ENCODE results near the gene TMEM60. TPM values are rescaled to one million over a fixed set of nuclear protein-coding genes. Genes with fewer than 3 reads are reported as not detected.
A peak's percentile ranks its signal among the peaks of the same experiment; 100 is the strongest.

The TMEM60 gene
- 10 to 100 TPM; 10.1 to 22.3 (median 18.4) TPM for total RNA-seq
- polyA plus RNA-seq, result 10 to 100 TPM; 31.1 to 33.1 (median 31.9) TPM
- long read RNA-seq, donor 1, transcript TMEM60-201 (2 exons, 1,023 nt), result major isoform, 19 of 19 reads
- long read RNA-seq, donor 1, partial matches to known transcripts, result 0 of 19 reads
- long read RNA-seq, donor 1, other reads (novel, unspliced or antisense), result 0 of 19 reads
- long read RNA-seq, donor 2, transcript TMEM60-201 (2 exons, 1,023 nt), result major isoform, 19 of 49 reads
- long read RNA-seq, donor 2, partial matches to known transcripts, result 30 of 49 reads
- long read RNA-seq, donor 2, other reads (novel, unspliced or antisense), result 0 of 49 reads

GRCh38 chr7:77798394-77799077, at the start of gene TMEM60, which contains the start of gene PHTF2:
TSS of gene TMEM60 (minus strand) at chr7:77798434. CDS start at chr7:77794373, 4,061 bp downstream.
TSS of gene PHTF2 (plus strand) at chr7:77798773.
- peaks cover 0 to 19% (median 4%) of the 10 kb centered on the region in 6 donors for H3K36me3 ChIP-seq
- peaks cover 43 to 88% (median 77%) of the 10 kb centered on the region in 6 donors for H3K4me1 ChIP-seq
- peak; percentile 98 for DNase-seq
- TF ChIP-seq CTCF (IDR thresholded peaks at IDR 0.05 in 8 of 11, conservative IDR thresholded peaks at IDR 0.05 in 3 of 11), result peak in 10 of 11 experiments; percentile 7 to 68 (median 48)
- peak in 2 of 3 donors; percentile 24 to 87 for TF ChIP-seq POLR2A (IDR thresholded peaks at IDR 0.05)
- peak; percentile 93 to 97 (median 96) for TF ChIP-seq POLR2AphosphoS5 (IDR thresholded peaks at IDR 0.05)
- H3K9me3 ChIP-seq, result no peaks in the 10 kb centered on the region
- H3K27ac ChIP-seq, result peak within 1 kb of the TSS; percentile 57 to 95 (median 92)
- WGBS, 5 donors, result 0% methylated on average over 53 to 61 of the region's 61 CpGs
- intact Hi-C loops (cut with DNase I; ENCODE audit: low total_unique reads), result no loop called here
- H3K4me3 ChIP-seq, result peak within 1 kb of the TSS; percentile 58 to 98 (median 92)
- H3K27me3 ChIP-seq (replicated peaks in 1 of 7), result no peaks in the 10 kb centered on the region

GRCh38 chr7:77846317-77847092, 48.3 kb upstream of the TMEM60 start:
- Histone ChIP-seq H3K36me3 (peaks cover 0 to 11% (median 0%) of the 10 kb centered on the region in 6 donors), H3K27me3 (replicated peaks in 1 of 7) (no peaks in the 10 kb centered on the region), H3K4me1 (peaks cover 0 to 11% (median 0%) of the 10 kb centered on the region in 6 donors), H3K27ac (no peak overlapping the region), H3K9me3 (no peaks in the 10 kb centered on the region), H3K4me3 (no peak overlapping the region)
- 71 to 76% (median 75%) methylated on average over 4 to 8 of the region's 8 CpGs for WGBS, 5 donors
- TF ChIP-seq POLR2A (IDR thresholded peaks at IDR 0.05), result no peak
- TF ChIP-seq POLR2AphosphoS5 (IDR thresholded peaks at IDR 0.05), result no peak
- TF ChIP-seq CTCF (IDR thresholded peaks at IDR 0.05 in 8 of 11, conservative IDR thresholded peaks at IDR 0.05 in 3 of 11), result no peak
- intact Hi-C loops (cut with DNase I; ENCODE audit: low total_unique reads), result no loop called here
- DNase-seq, result no peak

- H3K4me1 ChIP-seq, result peaks cover 0 to 24% (median 13%) of the 10 kb centered on the region in 6 donors
- no peaks in the 10 kb centered on the region for H3K27me3 ChIP-seq (replicated peaks in 1 of 7)
- H3K4me3 ChIP-seq, result no peak overlapping the region
- no peaks in the 10 kb centered on the region for H3K9me3 ChIP-seq
- no peak for TF ChIP-seq POLR2A (IDR thresholded peaks at IDR 0.05)
- TF ChIP-seq POLR2AphosphoS5 (IDR thresholded peaks at IDR 0.05), result no peak
- no peak for TF ChIP-seq CTCF (IDR thresholded peaks at IDR 0.05 in 8 of 11, conservative IDR thresholded peaks at IDR 0.05 in 3 of 11)
- 74 to 90% (median 81%) methylated on average over 2 of the region's 2 CpGs for WGBS, 5 donors
- intact Hi-C loops (cut with DNase I; ENCODE audit: low total_unique reads), result no loop called here
- DNase-seq, result no peak
- no peak overlapping the region for H3K27ac ChIP-seq
- peaks cover 0 to 8% (median 0%) of the 10 kb centered on the region in 6 donors for H3K36me3 ChIP-seq
These were observed 45.0 kb upstream of the TMEM60 start for GRCh38 chr7:77843194-77843593.
